Naive thymus-derived CD4-positive, alpha-beta T cell (primary cell): ENCODE data around the gene CD33. TPM values are rescaled to one million over a fixed set of nuclear protein-coding genes. Genes with fewer than 3 reads are reported as not detected.

Experiments
- ATAC-seq: fragments of 150-1000 bp; cut with Tn5 transposase; 2 replicates; pipeline ENCODE4 v1.10.0; 2021; ENCODE audit warnings: mild to moderate bottlenecking, moderate library complexity
- CTCF ChIA-PET: fragments of 350-600 bp; sonication (Branson Sonifier 250); formaldehyde crosslinking; loops from one replicate; lab custom pipeline; 2021; ENCODE audit warnings: antibody characterized with exemption; lab: Charles Lee
- POLR2A ChIA-PET: fragments of 350-600 bp; sonication (Branson Sonifier 250); formaldehyde crosslinking; loops from one replicate; lab custom pipeline; 2021; ENCODE audit warnings: antibody characterized with exemption, inconsistent platforms; lab: Charles Lee
- DNase-seq, 9 donors: peaks; one replicate each; pipeline versions ENCODE4 v3.0.0 to v3.0.0-alpha.2; 2020 to 2022; ENCODE audit warnings: mixed read lengths in 1 of 9
- H3K27ac ChIP-seq: one replicate; pipeline ENCODE4 v1.7.0; 2013; ENCODE audit warnings: mild to moderate bottlenecking, low read depth, low read length, moderate library complexity
- H3K27me3 ChIP-seq, 2 donors: one replicate each; pipeline ENCODE4 v1.7.0; 2013; ENCODE audit warnings: low read length in 2 of 2, mild to moderate bottlenecking in 2 of 2, moderate library complexity in 2 of 2; ENCODE audit not compliant: control insufficient read depth in 2 of 2, insufficient read depth in 2 of 2
- H3K36me3 ChIP-seq, 3 experiments: 1 replicate in 2 of 3; 2 replicates in 1 of 3; pipeline ENCODE4 v1.7.0; 2013; ENCODE audit warnings: low read length in 3 of 3, mild to moderate bottlenecking in 3 of 3, moderate library complexity in 1 of 3; ENCODE audit not compliant: insufficient read depth in 3 of 3, control insufficient read depth in 2 of 3
- H3K4me1 ChIP-seq, 2 donors: one replicate each; pipeline ENCODE4 v1.7.0; 2013; ENCODE audit warnings: low read length in 2 of 2, mild to moderate bottlenecking in 2 of 2, moderate library complexity in 1 of 2; ENCODE audit not compliant: control insufficient read depth in 2 of 2, insufficient read depth in 2 of 2
- H3K4me3 ChIP-seq: 2 replicates; pipeline ENCODE4 v1.7.0; 2013; ENCODE audit warnings: mild to moderate bottlenecking, low read length
- H3K9me3 ChIP-seq, 3 experiments: 1 replicate in 2 of 3; 2 replicates in 1 of 3; pipeline ENCODE4 v1.7.0; 2013; ENCODE audit warnings: low read length in 3 of 3; ENCODE audit not compliant: control insufficient read depth in 2 of 3
- H3K27ac Mint-ChIP-seq, 9 donors: one replicate each; pipeline ENCODE4 v1.8.0; 2020 to 2022; ENCODE audit warnings: mixed read lengths in 9 of 9, mild to moderate bottlenecking in 8 of 9, moderate library complexity in 5 of 9, inconsistent platforms in 2 of 9
- H3K27me3 Mint-ChIP-seq, 5 donors: one replicate each; pipeline ENCODE4 v1.8.0; 2021 to 2022; ENCODE audit warnings: mixed read lengths in 5 of 5, mild to moderate bottlenecking in 1 of 5
- H3K36me3 Mint-ChIP-seq, 5 donors: one replicate each; pipeline ENCODE4 v1.8.0; 2020 to 2022; ENCODE audit warnings: mixed read lengths in 5 of 5, mild to moderate bottlenecking in 3 of 5, inconsistent platforms in 1 of 5
- H3K4me1 Mint-ChIP-seq, 7 donors: one replicate each; pipeline ENCODE4 v1.8.0; 2020 to 2022; ENCODE audit warnings: mixed read lengths in 7 of 7, mild to moderate bottlenecking in 3 of 7, inconsistent platforms in 1 of 7
- H3K4me3 Mint-ChIP-seq, 10 donors: one replicate each; pipeline ENCODE4 v1.8.0; 2020 to 2022; ENCODE audit warnings: mild to moderate bottlenecking in 10 of 10, mixed read lengths in 10 of 10, moderate library complexity in 6 of 10, inconsistent platforms in 2 of 10
- H3K9me3 Mint-ChIP-seq, 11 donors: one replicate each; pipeline ENCODE4 v1.8.0; 2020 to 2022; ENCODE audit warnings: mixed read lengths in 11 of 11, mild to moderate bottlenecking in 4 of 11, inconsistent platforms in 1 of 11, moderate library complexity in 1 of 11
- intact Hi-C, 2 donors: fragments of 100-400 bp; cut with micrococcal nuclease; formaldehyde crosslinking; loops; one replicate each; pipeline ENCODE4 v1.15.1; 2023
- polyA plus RNA-seq, 2 donors: library from polyadenylated mRNA; unstranded; fragments of 300-500 nt; fragmentation: Illumina TruSeq; gene quantifications; one replicate each; pipeline ENCODE4 v1.2.3, GENCODE V29; 2021
- total RNA-seq, 6 experiments: library from RNA in 5 of 6; stranded (reverse) in 5 of 6; gene quantifications; 1 replicate in 5 of 6; 2 replicates in 1 of 6; pipeline ENCODE4 v1.2.3 and lab custom pipeline; 2021 to 2026

The CD33 gene
- total and polyA plus RNA-seq, 7 experiments from 2014 or later = 0.51 to 59.2 (median 5.0) TPM; not detected in 2

DNA sequence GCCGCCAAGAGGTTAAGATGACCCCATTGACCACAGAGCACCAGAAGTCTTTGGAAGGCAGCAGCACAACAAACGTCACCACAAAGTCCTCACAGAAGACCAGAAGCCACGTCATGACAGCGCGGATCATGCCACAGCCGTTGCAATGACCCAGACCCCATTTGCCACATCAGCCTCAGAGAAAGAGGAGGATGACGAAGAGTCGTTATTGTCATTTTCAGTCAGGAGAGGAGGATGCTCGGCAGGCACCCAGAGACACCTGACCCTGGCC, 29.6 kb upstream of the CD33 start:
- intact Hi-C loops = no loop called here
- Mint-ChIP-seq H3K27ac (no peak overlapping the region), H3K27me3 (peaks cover 0 to 18% (median 6%) of the 10 kb centered on the region in 5 donors)

DNA sequence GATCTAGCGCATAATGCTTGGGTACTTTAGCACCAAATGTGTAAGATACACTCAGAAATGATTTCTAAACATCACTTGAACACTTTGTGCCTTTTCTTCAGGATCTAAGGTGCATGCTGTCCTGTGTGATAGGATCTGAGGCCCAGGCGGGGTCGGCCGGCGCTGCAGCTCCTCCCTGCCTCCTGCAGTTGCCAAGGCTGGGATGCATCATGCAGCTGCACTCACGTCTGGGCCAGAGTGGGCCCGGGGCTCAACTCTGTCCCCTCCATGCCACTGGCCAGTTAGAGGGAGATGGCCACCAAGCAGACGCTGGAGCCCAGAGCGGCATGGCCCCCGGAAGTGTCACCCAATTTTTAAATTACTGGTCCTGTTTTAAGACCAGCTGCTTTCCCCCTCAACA, 29.3 kb upstream of the CD33 start:
- POLR2A ChIA-PET = no interaction called here
- H3K36me3 ChIP-seq = no peaks in the 10 kb centered on the region
- CTCF ChIA-PET = no interaction called here
- no peak overlapping the region for H3K4me3 ChIP-seq
- no peak overlapping the region for H3K27ac ChIP-seq
- H3K9me3 ChIP-seq = no peaks in the 10 kb centered on the region
- no peaks in the 10 kb centered on the region for H3K27me3 ChIP-seq
- Mint-ChIP-seq H3K27me3 (peaks cover 0 to 22% (median 10%) of the 10 kb centered on the region in 5 donors), H3K36me3 (no peaks in the 10 kb centered on the region), H3K4me1 (peaks cover 0 to 10% (median 0%) of the 10 kb centered on the region in 7 donors), H3K9me3 (peaks cover 0 to 1% (median 0%) of the 10 kb centered on the region in 11 donors), H3K27ac (no peak overlapping the region), H3K4me3 (no peak overlapping the region)
- intact Hi-C loops = no loop called here
- ATAC-seq = no peak
- no peak for DNase-seq
- H3K4me1 ChIP-seq = no peaks in the 10 kb centered on the region

More for the DNA sequence above, 29.6 kb upstream of the CD33 start:
- CTCF ChIA-PET = no interaction called here
- H3K36me3 Mint-ChIP-seq = no peaks in the 10 kb centered on the region
- Histone ChIP-seq H3K27me3 (no peaks in the 10 kb centered on the region), H3K9me3 (no peaks in the 10 kb centered on the region), H3K4me1 (no peaks in the 10 kb centered on the region), H3K27ac (no peak overlapping the region), H3K36me3 (no peaks in the 10 kb centered on the region), H3K4me3 (no peak overlapping the region)
- ATAC-seq (no peak), DNase-seq (no peak)
- POLR2A ChIA-PET = no interaction called here
- H3K9me3 Mint-ChIP-seq = peaks cover 0 to 1% (median 0%) of the 10 kb centered on the region in 11 donors
- no peak overlapping the region for H3K4me3 Mint-ChIP-seq
- peaks cover 0 to 10% (median 0%) of the 10 kb centered on the region in 7 donors for H3K4me1 Mint-ChIP-seq

DNA sequence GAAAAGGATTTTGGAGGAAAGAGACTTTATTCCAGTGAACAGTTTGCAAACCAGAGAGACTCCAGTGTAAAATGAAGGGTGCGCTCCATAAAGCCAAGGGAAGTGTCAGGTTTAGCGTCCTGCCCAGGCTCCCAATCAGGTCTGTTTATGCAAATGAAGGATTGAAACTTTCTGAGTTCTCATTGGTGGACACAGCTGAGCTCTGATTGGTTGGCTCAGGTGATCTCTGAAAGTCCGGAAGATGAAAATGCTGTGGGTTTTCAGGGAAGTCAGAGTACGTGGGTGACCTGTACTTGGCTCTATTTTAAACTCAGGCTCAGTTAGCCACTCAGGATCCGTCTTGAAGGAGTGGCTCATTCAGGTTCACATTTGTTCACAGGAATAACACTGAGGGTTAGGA, 28.7 kb upstream of the CD33 start:
- ChIA-PET POLR2A (no interaction called here), CTCF (interaction anchor here (0.6 kb wide), 1 partner anchor 175 kb away, joined by 3 read pairs; no protein-coding TSS in a partner anchor)
- Histone ChIP-seq H3K9me3 (no peaks in the 10 kb centered on the region), H3K4me3 (no peak overlapping the region), H3K4me1 (no peaks in the 10 kb centered on the region), H3K27me3 (no peaks in the 10 kb centered on the region), H3K27ac (no peak overlapping the region), H3K36me3 (no peaks in the 10 kb centered on the region)
- no peak for DNase-seq
- no peak overlapping the region for H3K27ac Mint-ChIP-seq
- no peak for ATAC-seq
- H3K27me3 Mint-ChIP-seq = peaks cover 0 to 27% (median 13%) of the 10 kb centered on the region in 5 donors
- intact Hi-C loops = no loop called here
- peaks cover 0 to 10% (median 0%) of the 10 kb centered on the region in 7 donors for H3K4me1 Mint-ChIP-seq
- no peak overlapping the region for H3K4me3 Mint-ChIP-seq
- peaks cover 0 to 1% (median 0%) of the 10 kb centered on the region in 11 donors for H3K9me3 Mint-ChIP-seq
- H3K36me3 Mint-ChIP-seq = no peaks in the 10 kb centered on the region

DNA sequence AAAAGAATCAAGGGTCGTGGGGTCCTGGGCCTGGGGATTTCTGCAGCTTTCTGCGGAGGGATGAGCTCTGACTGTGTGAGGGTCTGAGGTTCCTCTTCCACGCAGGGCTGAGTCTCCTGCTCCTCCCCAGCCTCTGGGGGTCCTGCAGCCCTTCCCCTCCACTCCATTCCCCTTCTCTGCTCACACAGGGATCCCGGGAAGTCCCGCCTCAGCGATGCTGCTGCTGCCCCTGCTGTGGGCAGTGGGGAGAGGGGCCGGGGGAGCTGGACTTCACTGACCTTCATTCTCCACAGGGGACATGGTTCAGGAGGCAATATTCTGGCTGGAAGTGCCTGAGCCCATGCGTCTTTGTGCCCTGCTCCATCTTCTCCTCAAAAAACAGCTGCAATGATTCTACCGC, 26.2 kb upstream of the CD33 start:
- Histone ChIP-seq H3K36me3 (no peaks in the 10 kb centered on the region), H3K9me3 (no peaks in the 10 kb centered on the region), H3K4me1 (no peaks in the 10 kb centered on the region), H3K27ac (no peak overlapping the region), H3K4me3 (no peak overlapping the region), H3K27me3 (no peaks in the 10 kb centered on the region)
- Mint-ChIP-seq H3K36me3 (no peaks in the 10 kb centered on the region), H3K4me3 (no peak overlapping the region), H3K27ac (no peak overlapping the region), H3K27me3 (peaks cover 11 to 37% (median 22%) of the 10 kb centered on the region in 5 donors), H3K9me3 (peaks cover 0 to 1% (median 0%) of the 10 kb centered on the region in 11 donors), H3K4me1 (peaks cover 0 to 12% (median 0%) of the 10 kb centered on the region in 7 donors)
- ChIA-PET POLR2A (no interaction called here), CTCF (no interaction called here)
- intact Hi-C loops = no loop called here
- ATAC-seq (no peak), DNase-seq (no peak)

DNA sequence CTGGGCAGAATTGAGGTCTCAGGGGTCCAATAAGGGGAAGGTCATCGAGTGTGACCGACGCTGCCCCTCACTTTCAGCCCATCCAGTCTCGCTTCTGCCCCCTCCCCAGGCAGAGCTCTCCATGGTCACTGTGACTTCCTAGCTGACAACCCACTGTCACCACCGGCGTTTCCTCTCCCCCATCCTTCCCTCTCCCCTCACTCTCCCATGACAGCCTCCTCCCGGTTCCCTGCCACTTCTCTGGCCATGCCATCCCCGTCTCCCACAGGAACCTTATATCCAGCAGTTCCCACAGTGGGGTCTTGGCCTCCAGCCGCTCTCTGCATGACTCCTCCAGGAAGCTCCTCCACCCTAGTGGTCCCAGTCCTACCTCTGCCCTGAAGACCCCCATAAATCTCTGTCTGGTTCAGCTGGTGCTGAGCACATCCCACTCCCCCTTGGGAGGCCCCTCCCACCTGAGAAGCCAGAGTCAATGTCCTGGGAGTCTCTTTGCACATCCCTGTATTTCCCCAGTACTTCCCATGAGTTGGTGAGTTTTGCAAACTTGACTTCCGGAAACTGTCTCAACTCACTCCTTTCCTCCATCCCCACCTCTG, 24.7 kb upstream of the CD33 start:
- ATAC-seq = no peak
- H3K27me3 Mint-ChIP-seq = peaks cover 18 to 34% (median 22%) of the 10 kb centered on the region in 5 donors
- H3K36me3 ChIP-seq = no peaks in the 10 kb centered on the region
- no peak overlapping the region for H3K4me3 Mint-ChIP-seq
- H3K4me3 ChIP-seq = no peak overlapping the region
- H3K27ac Mint-ChIP-seq = no peak overlapping the region
- no peaks in the 10 kb centered on the region for H3K36me3 Mint-ChIP-seq
- H3K9me3 ChIP-seq = no peaks in the 10 kb centered on the region
- CTCF ChIA-PET = no interaction called here
- peaks cover 0 to 1% (median 0%) of the 10 kb centered on the region in 11 donors for H3K9me3 Mint-ChIP-seq
- H3K4me1 Mint-ChIP-seq = peaks cover 0 to 11% (median 0%) of the 10 kb centered on the region in 7 donors
- no peaks in the 10 kb centered on the region for H3K27me3 ChIP-seq
- intact Hi-C loops = no loop called here
- DNase-seq = no peak
- POLR2A ChIA-PET = no interaction called here
- H3K27ac ChIP-seq = no peak overlapping the region
- no peaks in the 10 kb centered on the region for H3K4me1 ChIP-seq

DNA sequence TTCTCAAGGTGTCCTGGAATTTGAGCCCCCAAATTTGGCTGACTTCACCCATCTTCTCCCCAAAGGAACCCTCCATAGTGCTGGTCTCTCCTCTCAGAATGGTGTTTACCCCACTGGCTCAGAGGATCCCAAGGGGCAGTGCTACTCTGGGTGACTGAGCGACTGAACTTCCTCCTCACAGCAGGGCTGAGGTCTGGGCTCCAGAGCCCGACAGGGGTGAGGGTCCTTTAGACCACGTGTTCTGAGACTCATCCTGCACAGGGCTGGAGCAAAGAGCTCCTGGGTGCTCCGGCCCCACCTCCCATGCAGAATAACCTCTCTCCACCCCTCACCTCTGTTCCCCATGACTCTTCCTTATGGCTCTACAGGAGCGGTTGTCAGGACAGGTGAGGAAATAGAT, 23.2 kb upstream of the CD33 start:
- ChIA-PET POLR2A (no interaction called here), CTCF (no interaction called here)
- H3K9me3 Mint-ChIP-seq = peaks cover 0 to 1% (median 0%) of the 10 kb centered on the region in 11 donors
- no peak for ATAC-seq
- H3K27me3 Mint-ChIP-seq = peaks cover 18 to 32% (median 22%) of the 10 kb centered on the region in 5 donors
- DNase-seq = no peak
- Histone ChIP-seq H3K4me1 (no peaks in the 10 kb centered on the region), H3K4me3 (no peak overlapping the region), H3K9me3 (no peaks in the 10 kb centered on the region), H3K27me3 (no peaks in the 10 kb centered on the region), H3K36me3 (no peaks in the 10 kb centered on the region), H3K27ac (no peak overlapping the region)
- no peak overlapping the region for H3K27ac Mint-ChIP-seq
- intact Hi-C loops = no loop called here
- peaks cover 0 to 6% (median 0%) of the 10 kb centered on the region in 7 donors for H3K4me1 Mint-ChIP-seq
- H3K36me3 Mint-ChIP-seq = no peaks in the 10 kb centered on the region
- no peak overlapping the region for H3K4me3 Mint-ChIP-seq

DNA sequence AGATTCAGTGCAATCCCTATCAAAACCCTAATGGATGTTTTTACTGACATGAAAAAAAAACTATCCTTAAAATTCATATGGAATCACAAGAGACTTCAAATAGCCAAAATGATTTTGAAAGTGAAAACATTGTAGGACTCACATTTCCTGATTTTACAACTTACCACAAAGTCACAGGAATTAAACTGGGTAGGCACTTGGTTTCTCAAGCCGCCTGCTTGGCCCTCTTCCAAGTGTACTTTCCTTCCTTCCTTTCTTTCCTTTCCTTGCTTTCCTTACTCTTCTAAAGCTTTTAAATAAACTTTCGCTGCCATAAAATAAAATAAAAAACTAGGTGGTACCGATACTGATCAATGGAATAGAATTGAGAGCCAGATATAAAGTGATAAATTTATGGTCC, 21.0 kb upstream of the CD33 start:
- intact Hi-C loops = no loop called here
- no peak overlapping the region for H3K4me3 ChIP-seq
- Mint-ChIP-seq H3K4me3 (no peak overlapping the region), H3K27ac (no peak overlapping the region), H3K27me3 (peaks cover 23 to 35% (median 28%) of the 10 kb centered on the region in 5 donors), H3K36me3 (no peaks in the 10 kb centered on the region), H3K9me3 (peaks cover 0 to 1% (median 0%) of the 10 kb centered on the region in 11 donors), H3K4me1 (peaks cover 0 to 9% (median 0%) of the 10 kb centered on the region in 7 donors)
- ChIA-PET POLR2A (no interaction called here), CTCF (no interaction called here)
- no peaks in the 10 kb centered on the region for H3K27me3 ChIP-seq
- no peaks in the 10 kb centered on the region for H3K36me3 ChIP-seq
- H3K9me3 ChIP-seq = no peaks in the 10 kb centered on the region
- H3K4me1 ChIP-seq = no peaks in the 10 kb centered on the region
- ATAC-seq (no peak), DNase-seq (no peak)
- no peak overlapping the region for H3K27ac ChIP-seq
